Right cardiac atrium (tissue), 5 donors: Measurements from ENCODE around the gene CABLES2. TPM values are rescaled to one million over a fixed set of nuclear protein-coding genes. Genes with fewer than 3 reads are reported as not detected.

Experiments
- ATAC-seq, 2 donors: fragments of 200-7000 bp; cut with Tn5 transposase; one replicate each; pipeline versions ENCODE4 v1.8.0 to v1.9.1; 2020; ENCODE audit warnings: moderate library complexity in 2 of 2, mild to moderate bottlenecking in 1 of 2
- DNase-seq, 3 donors: peaks; one replicate each; pipeline ENCODE4 v3.0.0-alpha.2; 2020
- H3K27ac ChIP-seq: one replicate; pipeline ENCODE4 v1.5.1; 2013; ENCODE audit warnings: mild to moderate bottlenecking, low read length, control low read depth, moderate library complexity
- H3K27me3 ChIP-seq: one replicate; pipeline ENCODE4 v1.6.1; 2013; ENCODE audit not compliant: control insufficient read depth, insufficient read depth
- H3K4me1 ChIP-seq: one replicate; pipeline ENCODE4 v1.6.1; 2013; ENCODE audit warnings: low read length; ENCODE audit not compliant: control insufficient read depth, insufficient read depth
- H3K4me3 ChIP-seq: one replicate; pipeline ENCODE4 v1.5.1; 2013; ENCODE audit warnings: low read length, control low read depth
- H3K9me3 ChIP-seq: one replicate; pipeline ENCODE4 v1.6.1; 2013; ENCODE audit warnings: low read length; ENCODE audit not compliant: control insufficient read depth
- WGBS: extraction: QIAGEN DNeasy Blood & Tissue Kit; methylation state at CpG from one replicate; pipeline ENCODE4 v1.1.7; 2013; 5-methylcytosine and 5-hydroxymethylcytosine counted together
- intact Hi-C, 4 donors: fragments of 100-400 bp; cut with DNase I; formaldehyde crosslinking; loops; one replicate each; pipeline versions ENCODE4 v1.11.0 to v1.14.0; 2022 to 2023
- polyA plus RNA-seq: library from polyadenylated mRNA; stranded (reverse); fragments of 200-250 nt; gene quantifications from one replicate; pipeline ENCODE4 v1.2.3, GENCODE V29; 2013
- total RNA-seq, 4 donors: library from RNA; stranded (reverse); fragmentation: NEBNext Ultra II Directional; extraction: Animal tissue kit (Norgen Biotek cat#: 25700); gene quantifications; one replicate each; pipeline ENCODE4 v1.2.1, GENCODE V29; 2021
- donor health status: healthy with polysubstance abuse.
- donor health status: DM: no; HTN: yes; CAD: no.
- donor health status: DM: no; HTN: no; CAD: no.
- donor health status: DM: no; HTN: yes; CAD: no; lungs with severe emphysema.
- donor health status: DM: yes; HTN: yes; CAD: no.

The CABLES2 gene
- total and polyA plus RNA-seq, 5 donors = 10.9 to 29.4 (median 14.9) TPM

- intact Hi-C loops = no loop called here
- no peak overlapping the region for H3K27ac ChIP-seq
- ATAC-seq = no peak
- H3K9me3 ChIP-seq = no peaks in the 10 kb centered on the region
- WGBS = 82% methylated on average over 21 of the region's 21 CpGs
- H3K4me1 ChIP-seq = no peaks in the 10 kb centered on the region
- H3K27me3 ChIP-seq = no peaks in the 10 kb centered on the region
- no peak overlapping the region for H3K4me3 ChIP-seq
- no peak for DNase-seq
Measured at GRCh38 chr20:62425281-62426058, 18.4 kb upstream of the CABLES2 start.

- no peaks in the 10 kb centered on the region for H3K9me3 ChIP-seq
- H3K4me3 ChIP-seq = no peak overlapping the region
- H3K27me3 ChIP-seq = no peaks in the 10 kb centered on the region
Measured at GRCh38 chr20:62424249-62425107, 17.4 kb upstream of the CABLES2 start.

GRCh38 chr20:62423326-62423706 lies 16.2 kb upstream of the CABLES2 start:
- Histone ChIP-seq H3K27ac (no peak overlapping the region), H3K9me3 (no peaks in the 10 kb centered on the region), H3K27me3 (no peaks in the 10 kb centered on the region), H3K4me1 (no peaks in the 10 kb centered on the region), H3K4me3 (no peak overlapping the region)
- DNase-seq = no peak
- intact Hi-C loops = no loop called here
- no peak for ATAC-seq
- 53% methylated on average over 10 of the region's 10 CpGs for WGBS

More at GRCh38 chr20:62424249-62425107, 17.4 kb upstream of the CABLES2 start:
- ATAC-seq (no peak), DNase-seq (no peak)
- no peak overlapping the region for H3K27ac ChIP-seq
- H3K4me1 ChIP-seq = no peaks in the 10 kb centered on the region
- intact Hi-C loops = no loop called here
- WGBS = 60% methylated on average over 23 of the region's 23 CpGs

- no peak for ATAC-seq
- WGBS = 84% methylated on average over 20 of the region's 20 CpGs
- no peaks in the 10 kb centered on the region for H3K27me3 ChIP-seq
- H3K4me1 ChIP-seq = no peaks in the 10 kb centered on the region
- no peaks in the 10 kb centered on the region for H3K9me3 ChIP-seq
- H3K4me3 ChIP-seq = no peak overlapping the region
- H3K27ac ChIP-seq = no peak overlapping the region
- DNase-seq = no peak
- intact Hi-C loops = no loop called here
Measured at GRCh38 chr20:62422636-62423325, 15.7 kb upstream of the CABLES2 start.

- DNase-seq = no peak
- ATAC-seq = no peak
- Histone ChIP-seq H3K4me1 (no peaks in the 10 kb centered on the region), H3K27ac (no peak overlapping the region), H3K27me3 (no peaks in the 10 kb centered on the region), H3K9me3 (no peaks in the 10 kb centered on the region), H3K4me3 (no peak overlapping the region)
- WGBS = 85% methylated on average over 6 of the region's 6 CpGs
- intact Hi-C loops = no loop called here
Measured at GRCh38 chr20:62421716-62421990, 14.6 kb upstream of the CABLES2 start.

GRCh38 chr20:62420846-62421715 lies 14.0 kb upstream of the CABLES2 start:
- no peaks in the 10 kb centered on the region for H3K4me1 ChIP-seq
- DNase-seq (no peak), ATAC-seq (no peak)
- H3K27ac ChIP-seq = no peak overlapping the region
- intact Hi-C loops = no loop called here
- H3K27me3 ChIP-seq = no peaks in the 10 kb centered on the region
- no peaks in the 10 kb centered on the region for H3K9me3 ChIP-seq
- 85% methylated on average over 24 of the region's 24 CpGs for WGBS
- no peak overlapping the region for H3K4me3 ChIP-seq

- WGBS = 59% methylated on average over 9 of the region's 9 CpGs
- Histone ChIP-seq H3K27ac (no peak overlapping the region), H3K4me3 (no peak overlapping the region), H3K9me3 (no peaks in the 10 kb centered on the region), H3K4me1 (no peaks in the 10 kb centered on the region), H3K27me3 (no peaks in the 10 kb centered on the region)
- ATAC-seq = no peak
- no peak for DNase-seq
- intact Hi-C loops = loop anchor here in 1 of 4 donors (10.0 kb wide), 2 partner anchors 75 to 195 kb away; no protein-coding TSS in a partner anchor
Measured at GRCh38 chr20:62419759-62420158, 12.7 kb upstream of the CABLES2 start.

DNA sequence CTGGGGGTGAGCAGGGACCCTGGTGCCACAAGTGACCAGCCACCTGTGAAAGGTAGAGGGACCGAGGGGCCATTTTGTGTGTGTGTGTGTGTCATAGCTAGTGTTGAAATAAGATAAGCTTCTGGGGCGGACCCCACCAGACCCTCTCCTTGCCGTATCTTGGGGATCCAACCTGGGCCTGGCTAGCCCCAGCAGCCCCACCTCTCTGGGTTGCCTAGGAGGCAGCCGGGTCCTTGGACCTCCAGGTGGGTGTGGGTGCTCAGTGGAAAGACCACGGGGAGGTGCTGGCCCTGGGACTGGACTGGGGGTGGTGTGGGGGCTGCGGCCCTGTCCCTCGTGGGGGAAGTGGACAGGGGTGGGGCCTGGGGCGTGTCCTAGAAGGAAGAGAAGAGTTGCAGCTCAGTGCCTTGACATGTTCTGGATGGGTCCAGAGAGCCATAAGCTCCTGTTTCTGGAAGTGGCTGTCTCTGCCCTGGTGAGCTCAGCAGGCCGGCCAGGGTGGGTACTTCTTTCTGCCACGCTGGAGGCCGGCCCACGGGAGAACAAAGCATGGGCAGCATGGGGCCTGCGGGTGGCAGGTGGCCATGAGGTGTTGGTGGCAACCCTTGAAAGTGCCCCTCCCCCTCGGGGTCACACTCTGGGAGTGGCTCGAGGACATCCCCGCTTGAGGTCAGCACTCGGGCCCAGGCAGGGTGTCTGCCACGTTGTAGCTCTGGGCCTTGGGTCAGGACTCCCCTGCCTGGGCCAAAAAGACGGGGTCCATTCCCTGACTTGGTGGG lies 11.8 kb upstream of the CABLES2 start:
- no peak overlapping the region for H3K4me3 ChIP-seq
- ATAC-seq (no peak), DNase-seq (no peak)
- intact Hi-C loops = loop anchor here in 1 of 4 donors (10.0 kb wide), 2 partner anchors 76 to 196 kb away; no protein-coding TSS in a partner anchor
- WGBS = 78% methylated on average over 19 of the region's 19 CpGs
- H3K27me3 ChIP-seq = no peaks in the 10 kb centered on the region
- H3K9me3 ChIP-seq = no peaks in the 10 kb centered on the region
- H3K4me1 ChIP-seq = no peaks in the 10 kb centered on the region
- H3K27ac ChIP-seq = no peak overlapping the region

DNA sequence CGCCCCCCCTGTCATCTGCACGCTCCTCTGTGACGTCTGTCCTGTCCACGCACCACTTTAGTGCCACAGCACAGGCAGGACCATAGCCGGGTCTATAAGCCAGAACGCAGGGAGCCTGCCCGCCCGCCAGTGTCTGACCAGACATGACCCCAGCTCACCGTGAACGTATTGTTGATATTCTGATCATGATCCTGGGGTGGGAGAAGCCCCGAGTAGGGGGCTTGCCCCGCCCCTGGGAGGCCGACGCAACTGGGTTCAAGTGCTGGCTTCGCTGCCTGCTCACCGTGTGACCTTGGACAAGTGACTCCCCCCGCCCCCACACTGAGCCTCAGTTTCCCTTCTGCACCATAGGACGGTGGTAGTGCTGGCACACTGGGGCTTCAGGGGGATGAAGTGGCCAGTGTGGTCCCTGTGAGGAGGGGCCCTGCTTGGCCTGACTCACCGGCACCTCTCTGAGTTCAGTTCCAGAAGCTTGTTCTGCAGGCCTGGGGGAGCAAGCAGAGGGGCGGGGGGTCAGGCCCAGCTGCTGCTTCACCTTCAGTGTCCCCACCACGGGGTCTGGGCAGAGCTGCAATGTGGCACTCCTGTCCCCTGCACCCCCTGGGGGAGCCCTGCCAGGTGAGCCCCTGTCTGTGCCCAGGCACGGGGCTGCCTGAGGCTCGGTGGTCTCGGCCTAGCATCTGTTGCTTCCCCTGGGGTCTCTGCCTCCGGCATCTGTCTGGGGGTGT lies 11.1 kb upstream of the CABLES2 start:
- Histone ChIP-seq H3K27ac (no peak overlapping the region), H3K4me1 (no peaks in the 10 kb centered on the region), H3K4me3 (no peak overlapping the region), H3K9me3 (no peaks in the 10 kb centered on the region), H3K27me3 (no peaks in the 10 kb centered on the region)
- intact Hi-C loops = loop anchor here in 1 of 4 donors (10.0 kb wide), 2 partner anchors 77 to 197 kb away; no protein-coding TSS in a partner anchor
- 74% methylated on average over 25 of the region's 25 CpGs for WGBS
- DNase-seq (no peak), ATAC-seq (no peak)
